Right atrium auricular region (tissue), 2 donors: ENCODE measurements around the gene MORN1. TPM values are rescaled to one million over a fixed set of nuclear protein-coding genes. Genes with fewer than 3 reads are reported as not detected.

Experiments
- DNase-seq: peaks from one replicate; pipeline ENCODE4 v3.0.0-alpha.2; 2019; ENCODE audit warnings: low spot score
- H3K27ac ChIP-seq, 2 donors: fragments of 200-600 bp; sonication (generic); 1 replicate in 1 of 2; 2 replicates in 1 of 2; pipeline ENCODE4 v1.5.1; 2016 to 2019
- H3K27me3 ChIP-seq, 2 donors: fragments of 200-600 bp; sonication (generic); one replicate each; pipeline versions ENCODE4 v1.5.1 to v1.6.0; 2017 to 2019
- H3K36me3 ChIP-seq: fragments of 200-600 bp; sonication (generic); one replicate; pipeline ENCODE4 v1.5.1; 2016
- H3K4me1 ChIP-seq, 2 donors: fragments of 200-600 bp; sonication (generic); one replicate each; pipeline versions ENCODE4 v1.5.1 to v1.6.0; 2017 to 2019
- H3K4me3 ChIP-seq, 2 donors: fragments of 200-600 bp; sonication (generic); 1 replicate in 1 of 2; 2 replicates in 1 of 2; pipeline ENCODE4 v1.5.1; 2017 to 2019; ENCODE audit warnings: mild to moderate bottlenecking in 1 of 2, moderate library complexity in 1 of 2
- H3K9me3 ChIP-seq, 2 donors: fragments of 200-600 bp; sonication (generic); one replicate each; pipeline ENCODE4 v1.5.1; 2019
- total RNA-seq, 2 donors: library from RNA; depleted of rRNA; stranded (reverse); fragments of >200 nt; gene quantifications; one replicate each; pipeline ENCODE4 v1.1.0, GENCODE V29; 2016
- TF ChIP-seq, protein P1 (sequence below), 2 donors: fragments of 200-600 bp; sonication (generic); IDR thresholded peaks; one replicate each; pipeline ENCODE4 v1.5.1; 2019; ENCODE audit warnings: antibody characterized with exemption in 2 of 2

MORN1 gene
- total RNA-seq, 2 donors from 2014 or later: 2.2 to 3.8 TPM

DNA sequence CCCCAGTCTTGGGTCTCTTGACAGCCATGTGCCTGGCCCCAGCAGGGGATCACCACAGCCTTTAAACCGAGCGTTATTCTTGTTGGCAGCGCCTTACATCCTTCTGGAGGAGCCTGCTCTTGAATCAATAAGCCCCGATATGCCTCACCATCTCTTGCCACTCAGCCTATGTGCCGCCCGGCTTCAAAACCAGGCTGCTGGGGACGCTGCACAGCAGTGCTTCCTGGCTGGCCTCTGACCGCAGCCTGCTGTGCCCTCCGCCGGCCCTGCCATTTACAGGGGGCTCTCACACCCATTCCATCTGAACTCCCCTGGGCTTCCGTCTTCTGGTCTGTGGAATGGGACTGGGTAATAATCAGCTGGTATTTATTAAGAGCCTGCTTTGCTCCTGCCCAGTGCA lies 24.0 kb upstream of the MORN1 start:
- no peaks in the 10 kb centered on the region for H3K27me3 ChIP-seq
- no peaks in the 10 kb centered on the region for H3K36me3 ChIP-seq
- TF ChIP-seq, protein P1, sequence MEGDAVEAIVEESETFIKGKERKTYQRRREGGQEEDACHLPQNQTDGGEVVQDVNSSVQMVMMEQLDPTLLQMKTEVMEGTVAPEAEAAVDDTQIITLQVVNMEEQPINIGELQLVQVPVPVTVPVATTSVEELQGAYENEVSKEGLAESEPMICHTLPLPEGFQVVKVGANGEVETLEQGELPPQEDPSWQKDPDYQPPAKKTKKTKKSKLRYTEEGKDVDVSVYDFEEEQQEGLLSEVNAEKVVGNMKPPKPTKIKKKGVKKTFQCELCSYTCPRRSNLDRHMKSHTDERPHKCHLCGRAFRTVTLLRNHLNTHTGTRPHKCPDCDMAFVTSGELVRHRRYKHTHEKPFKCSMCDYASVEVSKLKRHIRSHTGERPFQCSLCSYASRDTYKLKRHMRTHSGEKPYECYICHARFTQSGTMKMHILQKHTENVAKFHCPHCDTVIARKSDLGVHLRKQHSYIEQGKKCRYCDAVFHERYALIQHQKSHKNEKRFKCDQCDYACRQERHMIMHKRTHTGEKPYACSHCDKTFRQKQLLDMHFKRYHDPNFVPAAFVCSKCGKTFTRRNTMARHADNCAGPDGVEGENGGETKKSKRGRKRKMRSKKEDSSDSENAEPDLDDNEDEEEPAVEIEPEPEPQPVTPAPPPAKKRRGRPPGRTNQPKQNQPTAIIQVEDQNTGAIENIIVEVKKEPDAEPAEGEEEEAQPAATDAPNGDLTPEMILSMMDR (IDR thresholded peaks at IDR 0.05): no peak
- H3K4me1 ChIP-seq: peaks cover 0 to 26% of the 10 kb centered on the region in 2 donors
- no peak overlapping the region for H3K4me3 ChIP-seq
- H3K9me3 ChIP-seq: no peaks in the 10 kb centered on the region
- no peak overlapping the region for H3K27ac ChIP-seq
- DNase-seq: no peak

DNA sequence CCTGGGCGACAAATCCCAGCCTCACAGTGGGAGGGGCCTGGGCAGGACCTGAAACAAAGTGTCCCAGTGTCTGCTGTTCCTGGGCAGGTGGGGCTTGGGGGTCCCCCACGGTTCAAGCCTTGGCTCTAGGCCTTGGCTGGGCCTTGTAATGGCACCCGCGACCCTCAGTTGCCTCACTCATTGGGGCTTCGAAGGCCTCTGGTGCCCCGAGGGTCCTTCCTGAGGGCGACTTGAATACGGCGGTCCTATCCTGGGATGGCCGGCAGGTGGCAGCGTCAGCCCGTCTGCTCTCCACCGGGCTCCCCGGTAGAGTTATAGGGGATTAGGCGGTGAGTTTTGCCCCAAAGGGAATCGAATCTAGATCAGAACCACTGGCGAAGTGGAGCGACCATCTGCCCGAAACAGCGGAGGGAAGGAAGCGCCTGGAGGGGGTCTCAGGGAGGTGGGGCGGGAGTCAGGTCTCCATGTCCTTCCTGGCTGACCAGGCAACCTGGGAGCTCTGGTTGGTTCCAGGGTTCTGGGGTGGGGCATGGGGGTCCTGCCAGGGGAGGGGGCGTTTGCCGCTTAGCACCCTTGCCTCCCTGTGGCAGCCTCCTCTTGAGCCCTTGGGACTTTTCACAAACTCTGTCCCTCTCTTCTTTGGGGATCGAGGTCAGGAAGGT lies 23.1 kb upstream of the MORN1 start:
- H3K4me1 ChIP-seq: peaks cover 0 to 27% of the 10 kb centered on the region in 2 donors
- peak; percentile 73 for DNase-seq
- no peaks in the 10 kb centered on the region for H3K9me3 ChIP-seq
- H3K27me3 ChIP-seq: no peaks in the 10 kb centered on the region
- TF ChIP-seq, protein P1 (IDR thresholded peaks at IDR 0.05): peak; percentile 92 to 98
- H3K36me3 ChIP-seq: no peaks in the 10 kb centered on the region
- no peak overlapping the region for H3K27ac ChIP-seq
- H3K4me3 ChIP-seq: no peak overlapping the region

DNA sequence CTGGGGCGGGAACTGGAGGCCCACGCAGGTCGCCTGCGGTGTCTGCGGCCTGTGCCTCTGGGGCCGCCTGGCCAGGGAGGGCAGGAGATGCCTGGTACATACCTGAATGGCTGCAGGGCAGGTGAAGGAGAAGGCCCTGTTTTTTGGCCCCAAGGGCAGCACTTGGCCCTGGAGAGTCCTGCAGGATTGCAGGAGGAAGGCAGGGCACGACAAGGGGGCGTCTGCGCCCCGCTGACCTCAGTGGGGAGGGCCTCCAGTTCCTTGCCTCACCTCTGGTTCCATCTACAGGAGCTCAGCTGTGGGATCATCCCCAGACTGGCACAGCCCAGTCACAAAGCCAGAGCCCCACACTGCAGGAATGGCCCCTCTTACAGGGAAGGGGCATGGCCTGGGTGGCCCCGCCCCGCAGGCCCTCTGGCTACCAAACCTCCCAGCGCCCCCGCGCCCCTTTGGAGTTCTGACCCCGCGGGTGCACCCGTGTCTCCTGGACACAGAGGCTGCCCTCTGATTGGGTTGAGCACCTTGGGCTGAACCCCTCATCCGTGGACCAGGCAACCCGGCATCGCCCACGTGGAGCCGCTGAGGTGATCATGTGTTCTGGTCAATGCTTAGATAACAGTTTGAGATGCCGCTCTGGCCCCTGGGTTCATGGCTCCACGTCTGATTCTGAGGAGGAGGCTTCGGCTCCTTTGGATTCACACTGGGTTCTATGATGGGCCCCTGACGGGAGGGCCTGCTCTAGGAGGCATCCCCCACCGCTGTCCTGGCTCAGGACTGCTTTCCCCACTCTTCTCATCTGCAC lies 22.3 kb upstream of the MORN1 start:
- Histone ChIP-seq H3K4me3 (peak overlapping the region in 1 of 2 donors; percentile 76), H3K36me3 (no peaks in the 10 kb centered on the region), H3K27ac (peak overlapping the region in 1 of 2 donors; percentile 84), H3K9me3 (no peaks in the 10 kb centered on the region), H3K27me3 (no peaks in the 10 kb centered on the region), H3K4me1 (peaks cover 0 to 32% of the 10 kb centered on the region in 2 donors)
- TF ChIP-seq, protein P1 (IDR thresholded peaks at IDR 0.05): no peak
- DNase-seq: no peak

DNA sequence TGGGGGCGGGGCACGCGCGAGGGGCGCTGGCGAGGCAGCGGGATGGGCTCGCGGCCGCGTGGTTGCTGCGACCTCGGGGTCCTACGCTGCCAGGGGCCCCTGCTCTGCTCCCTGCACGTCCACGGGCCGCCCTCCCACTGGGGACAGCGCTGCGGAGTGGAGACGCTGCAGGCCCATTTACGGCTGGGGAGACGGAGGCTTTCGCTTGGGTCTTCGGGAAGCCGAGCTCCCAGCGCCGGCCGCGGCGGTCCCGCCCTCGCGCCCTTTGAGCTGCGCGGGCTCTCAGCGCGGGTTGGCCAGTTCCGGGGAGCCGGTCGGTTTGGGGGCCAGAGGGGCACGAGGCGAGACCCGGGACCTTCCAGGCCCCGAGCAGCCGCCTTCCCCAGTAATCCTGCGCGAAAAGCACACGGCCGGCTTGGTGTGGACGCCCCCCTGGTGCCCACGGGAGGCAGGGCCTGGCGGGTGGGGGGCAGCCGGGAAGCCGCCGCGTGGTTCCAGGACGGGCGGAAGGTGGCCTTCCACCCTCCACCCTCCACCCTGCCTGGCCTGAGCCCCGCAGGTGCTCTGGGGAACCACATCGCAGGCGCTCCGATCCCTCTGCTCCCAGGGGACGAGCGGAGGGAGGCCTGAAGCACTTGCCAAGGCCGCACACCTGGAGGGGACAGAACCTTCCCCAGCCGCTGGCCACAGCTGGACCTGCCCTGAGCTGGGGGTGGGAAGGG lies 21.6 kb upstream of the MORN1 start:
- TF ChIP-seq, protein P1 (IDR thresholded peaks at IDR 0.05): no peak
- Histone ChIP-seq H3K4me3 (peak overlapping the region; percentile 76 to 86), H3K36me3 (no peaks in the 10 kb centered on the region), H3K27me3 (no peaks in the 10 kb centered on the region), H3K4me1 (peaks cover 0 to 32% of the 10 kb centered on the region in 2 donors), H3K9me3 (no peaks in the 10 kb centered on the region), H3K27ac (peak overlapping the region; percentile 81 to 84)
- no peak for DNase-seq

DNA sequence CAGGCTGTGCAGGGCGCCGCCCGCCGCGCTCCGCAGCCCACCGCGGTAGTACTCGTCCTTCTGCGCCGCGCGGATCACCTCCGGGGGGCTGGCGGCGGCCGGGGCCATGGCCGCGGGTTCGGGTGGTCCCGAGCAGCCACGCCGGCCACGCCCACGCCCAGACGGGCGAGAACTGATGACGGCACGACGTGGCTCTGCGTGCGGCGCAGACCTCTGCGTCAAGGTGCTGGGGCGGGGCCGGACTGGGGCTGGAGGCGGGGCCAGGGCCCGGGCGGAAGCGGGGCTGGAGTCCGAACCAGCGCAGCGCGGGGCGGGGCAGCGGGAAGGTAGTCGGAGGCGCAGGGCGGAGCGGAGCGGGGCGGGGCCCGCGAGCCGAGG lies 21.0 kb upstream of the MORN1 start, which contains the start of gene PEX10:
Gene PEX10, minus strand, starts transcription at position 170 of the 378 bp plus-strand sequence. Its CDS starts 62 bp downstream, at position 108.
- Histone ChIP-seq H3K27me3 (no peaks in the 10 kb centered on the region), H3K36me3 (no peaks in the 10 kb centered on the region), H3K27ac (peak within 1 kb of the TSS; percentile 81 to 84), H3K4me3 (peak within 1 kb of the TSS; percentile 76 to 86), H3K9me3 (no peaks in the 10 kb centered on the region), H3K4me1 (peaks cover 0 to 32% of the 10 kb centered on the region in 2 donors)
- peak; percentile 95 for DNase-seq
- TF ChIP-seq, protein P1 (IDR thresholded peaks at IDR 0.05): no peak
